NCI-H748 (cell line): ENCODE results near the gene C12orf43.

ENCODE experiments used
- DNase-seq: peaks from one replicate; lab custom pipeline; 2025; ENCODE audit not compliant: unreplicated experiment; lab: John Stamatoyannopoulos, UW

C12orf43 gene

DNA sequence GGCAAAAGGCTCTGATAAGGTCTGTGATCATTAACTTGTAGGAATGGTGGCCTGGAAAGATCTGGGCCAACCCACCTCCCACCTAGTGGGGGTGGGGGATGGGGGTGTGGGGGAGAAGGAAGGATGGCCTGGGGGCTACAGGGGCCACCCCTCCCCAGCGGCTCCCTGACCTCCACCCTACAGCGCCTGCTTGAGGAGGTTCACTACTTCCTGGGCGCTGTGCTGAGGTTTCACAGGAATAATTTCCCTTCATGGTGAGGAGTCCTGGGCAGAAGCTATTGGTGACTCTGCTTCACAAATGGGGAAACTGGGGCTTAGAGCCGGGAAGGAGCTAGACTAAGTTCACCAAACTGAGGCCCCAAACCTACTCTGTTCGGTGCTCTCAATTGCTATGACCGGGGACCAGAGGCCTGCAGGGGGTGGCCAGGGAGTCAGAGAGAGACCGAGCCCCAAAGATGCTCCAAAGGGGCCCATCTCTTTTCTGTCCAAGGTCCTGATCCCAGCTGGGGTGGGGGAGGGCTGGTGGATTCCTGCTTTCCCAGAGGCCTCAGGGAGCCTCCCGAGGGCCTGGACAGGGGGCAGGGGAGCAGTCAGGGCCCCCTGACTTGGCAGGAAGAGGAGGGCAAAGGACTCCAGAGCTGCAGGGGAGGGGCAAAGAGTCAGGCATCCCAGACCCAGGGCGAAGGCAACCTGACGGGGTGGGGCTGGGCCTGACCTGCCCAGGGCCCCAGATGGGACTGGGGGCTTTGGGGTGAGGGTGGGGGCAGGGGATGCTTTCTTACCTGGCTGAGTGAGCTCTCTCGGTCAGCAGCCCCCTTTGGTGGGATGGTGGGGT lies 36.2 kb downstream of the C12orf43 start:
- DNase-seq = no peak

DNA sequence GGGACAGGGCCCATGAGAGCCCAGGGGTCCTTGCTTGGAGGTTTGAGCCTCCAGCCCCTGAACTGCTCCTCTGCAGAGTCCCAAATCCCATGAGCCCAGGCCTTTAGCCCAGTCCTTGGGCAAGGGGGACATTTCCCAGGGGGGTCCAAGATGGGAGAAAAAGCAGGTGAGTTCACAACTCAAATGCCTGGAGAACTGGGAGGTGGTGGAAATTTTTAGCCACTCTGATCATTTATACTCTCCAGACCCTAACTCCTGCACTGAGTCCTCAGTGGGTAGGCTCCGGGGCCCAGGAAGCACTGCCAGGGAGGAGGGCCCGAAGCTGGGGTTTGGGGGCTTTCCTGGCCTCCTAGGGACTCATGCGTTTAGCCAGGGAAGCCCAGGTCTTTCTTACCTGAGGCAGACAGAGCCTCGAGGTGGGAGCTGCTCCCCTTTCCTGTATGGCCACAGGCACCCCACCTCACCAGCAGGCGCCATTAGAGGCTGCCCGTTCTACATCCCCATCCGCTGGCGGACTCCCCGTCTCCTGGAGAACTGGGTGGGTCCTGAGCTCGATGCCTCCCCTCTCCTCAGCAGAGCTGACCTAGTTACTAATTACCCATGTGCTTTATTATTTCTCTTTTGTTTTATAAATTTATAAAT lies 36.9 kb downstream of the C12orf43 start:
- DNase-seq = no peak

DNA sequence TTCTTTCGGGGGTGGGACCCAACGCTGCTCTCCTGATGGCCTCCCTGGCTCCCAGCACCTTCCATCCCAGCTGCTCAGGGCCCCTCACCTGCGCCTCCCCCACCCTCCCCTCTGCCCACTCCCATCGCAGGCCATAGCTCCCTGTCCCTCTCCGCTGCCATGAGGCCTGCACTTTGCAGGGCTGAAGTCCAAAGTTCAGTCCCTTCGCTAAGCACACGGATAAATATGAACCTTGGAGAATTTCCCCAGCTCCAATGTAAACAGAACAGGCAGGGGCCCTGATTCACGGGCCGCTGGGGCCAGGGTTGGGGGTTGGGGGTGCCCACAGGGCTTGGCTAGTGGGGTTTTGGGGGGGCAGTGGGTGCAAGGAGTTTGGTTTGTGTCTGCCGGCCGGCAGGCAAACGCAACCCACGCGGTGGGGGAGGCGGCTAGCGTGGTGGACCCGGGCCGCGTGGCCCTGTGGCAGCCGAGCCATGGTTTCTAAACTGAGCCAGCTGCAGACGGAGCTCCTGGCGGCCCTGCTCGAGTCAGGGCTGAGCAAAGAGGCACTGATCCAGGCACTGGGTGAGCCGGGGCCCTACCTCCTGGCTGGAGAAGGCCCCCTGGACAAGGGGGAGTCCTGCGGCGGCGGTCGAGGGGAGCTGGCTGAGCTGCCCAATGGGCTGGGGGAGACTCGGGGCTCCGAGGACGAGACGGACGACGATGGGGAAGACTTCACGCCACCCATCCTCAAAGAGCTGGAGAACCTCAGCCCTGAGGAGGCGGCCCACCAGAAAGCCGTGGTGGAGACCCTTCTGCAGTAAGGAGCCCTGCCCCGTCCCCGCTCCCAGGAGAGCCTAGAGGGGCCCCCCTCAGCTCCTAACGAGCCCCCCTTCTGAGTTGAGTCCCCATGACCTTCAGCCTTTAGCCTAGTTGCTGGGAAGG lies 37.7 kb downstream of the C12orf43 start, which contains the start of gene HNF1A:
Gene HNF1A, plus strand, starts transcription at position 248 of the 924 bp plus-strand sequence. Its CDS starts 226 bp downstream, at position 474.
- no peak for DNase-seq

DNA sequence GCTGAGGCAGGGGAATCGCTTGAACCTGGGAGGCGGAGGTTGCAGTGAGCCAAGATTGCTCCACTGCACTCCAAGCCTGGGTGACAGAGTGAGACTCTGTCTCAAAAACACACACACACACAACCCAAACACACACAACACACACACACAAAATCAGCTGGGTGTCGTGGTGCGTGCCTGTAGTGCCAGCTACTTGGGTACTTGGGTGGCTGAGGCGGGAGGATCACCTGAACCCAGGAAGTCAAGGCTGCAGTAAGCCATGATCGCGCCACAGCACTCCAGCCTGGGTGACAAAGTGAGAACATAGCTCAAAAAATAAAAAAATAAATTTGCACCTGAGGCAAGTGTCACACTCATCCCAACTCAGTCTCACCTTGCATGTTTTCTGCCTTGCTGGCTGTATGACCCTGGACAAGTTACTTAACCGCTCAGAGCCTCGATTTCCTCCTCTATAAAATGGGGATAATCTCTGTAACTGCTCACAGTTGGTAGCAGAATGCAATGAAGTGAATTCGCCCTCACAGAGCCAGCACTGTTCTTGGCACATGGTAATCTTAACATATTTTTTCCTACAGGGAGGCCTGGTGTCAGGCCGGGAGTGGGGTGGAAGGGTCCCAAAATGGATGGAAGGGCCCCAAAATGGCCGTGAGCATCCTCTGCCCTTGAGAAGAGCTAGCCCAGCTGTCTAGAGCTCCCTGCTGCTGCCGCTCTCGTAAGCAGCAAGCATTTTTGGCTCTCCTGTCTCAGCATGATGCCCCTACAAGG lies 38.6 kb downstream of the C12orf43 start:
- DNase-seq = no peak

DNA sequence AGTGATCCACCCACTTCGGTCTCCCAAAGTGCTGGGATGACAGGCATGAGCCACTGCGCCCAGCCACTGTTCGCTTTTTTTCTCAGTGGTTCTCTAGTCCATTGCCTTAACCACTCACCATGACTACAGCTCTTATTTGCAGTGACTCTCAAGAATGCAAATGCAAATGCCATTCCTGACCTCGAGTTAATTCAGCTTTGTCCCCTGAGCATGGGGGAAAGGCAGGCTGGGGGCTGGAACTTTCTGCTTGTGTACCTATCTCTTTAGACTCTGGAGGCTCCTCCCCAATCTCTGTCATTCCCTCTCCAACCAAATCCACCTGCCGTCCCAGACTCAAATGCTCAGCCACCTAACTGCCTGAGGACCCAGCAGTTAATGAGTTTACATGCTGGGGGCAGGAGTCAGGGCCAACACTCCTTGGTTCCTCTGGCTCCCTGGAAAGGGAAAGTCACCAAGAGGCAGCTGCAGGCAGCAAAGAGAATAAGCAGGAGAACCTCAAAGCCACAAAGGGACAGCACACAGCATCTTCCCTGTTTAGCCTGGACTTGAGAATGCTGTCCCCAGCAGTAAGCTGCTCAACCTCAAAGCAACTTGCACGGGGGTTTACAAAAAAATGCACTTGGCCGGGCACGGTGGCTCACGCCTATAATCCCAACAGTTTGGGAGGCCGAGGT lies 43.3 kb downstream of the C12orf43 start:
- DNase-seq = peak; percentile 28

DNA sequence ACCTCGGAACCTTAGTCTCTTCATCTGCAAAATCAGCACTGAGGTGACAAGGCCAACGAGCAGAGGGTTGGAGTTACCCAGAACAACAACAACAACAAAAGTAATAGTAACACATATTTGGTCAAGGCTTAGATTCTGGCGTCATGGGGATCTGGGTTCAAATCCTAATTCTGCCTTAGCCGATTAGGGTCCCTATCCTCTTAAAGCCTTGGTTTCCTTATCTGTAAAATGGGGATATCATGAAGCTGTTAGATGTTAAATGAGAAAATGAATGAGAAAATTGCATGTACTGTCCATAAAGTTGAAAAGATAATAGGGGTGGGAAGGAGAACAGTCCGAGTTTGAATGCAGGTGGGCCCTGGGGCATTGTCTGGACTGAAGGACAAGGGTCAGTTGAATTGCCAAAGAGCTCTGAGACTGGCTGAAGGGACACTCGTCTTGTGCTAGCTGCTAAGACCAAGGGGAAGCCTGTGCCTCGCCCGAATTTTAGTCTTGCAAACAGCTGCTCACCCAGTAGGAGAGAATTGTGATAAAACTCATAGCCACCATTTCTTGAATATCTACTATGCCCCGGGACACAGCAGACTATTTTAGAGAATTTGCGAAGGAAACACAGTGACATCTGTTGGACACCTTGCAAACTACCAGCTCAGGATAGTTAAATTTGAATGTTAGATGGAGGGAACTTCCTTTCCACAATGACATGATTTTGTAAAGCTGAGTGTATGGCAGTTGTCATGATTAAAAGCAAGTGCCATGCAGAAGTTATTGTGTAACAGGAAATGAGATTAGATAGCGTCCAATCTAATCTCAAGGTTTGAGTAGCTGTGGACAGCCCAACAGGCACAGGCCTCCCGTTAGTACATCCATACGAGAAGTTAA lies 44.7 kb downstream of the C12orf43 start:
- DNase-seq = peak; percentile 47

DNA sequence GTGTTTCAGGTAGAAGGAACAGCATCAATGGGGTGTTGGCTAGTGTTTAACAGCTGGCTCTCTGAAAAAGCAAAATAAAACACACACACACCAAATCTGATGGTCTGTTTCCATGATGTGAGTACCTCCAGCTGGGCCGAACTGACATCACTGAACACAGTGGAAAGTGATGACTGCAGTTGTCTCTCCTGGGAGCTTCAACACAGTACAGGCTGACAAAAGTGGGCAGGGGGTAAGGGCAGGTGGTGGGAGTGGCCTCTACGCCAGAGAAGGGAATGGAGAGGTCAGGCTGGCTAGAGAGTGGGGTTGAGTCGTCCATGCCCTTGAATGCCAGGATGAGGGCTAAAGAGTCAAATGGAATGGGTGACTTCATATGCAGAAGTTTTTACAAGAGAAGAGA lies 46.0 kb downstream of the C12orf43 start:
- DNase-seq = no peak

DNA sequence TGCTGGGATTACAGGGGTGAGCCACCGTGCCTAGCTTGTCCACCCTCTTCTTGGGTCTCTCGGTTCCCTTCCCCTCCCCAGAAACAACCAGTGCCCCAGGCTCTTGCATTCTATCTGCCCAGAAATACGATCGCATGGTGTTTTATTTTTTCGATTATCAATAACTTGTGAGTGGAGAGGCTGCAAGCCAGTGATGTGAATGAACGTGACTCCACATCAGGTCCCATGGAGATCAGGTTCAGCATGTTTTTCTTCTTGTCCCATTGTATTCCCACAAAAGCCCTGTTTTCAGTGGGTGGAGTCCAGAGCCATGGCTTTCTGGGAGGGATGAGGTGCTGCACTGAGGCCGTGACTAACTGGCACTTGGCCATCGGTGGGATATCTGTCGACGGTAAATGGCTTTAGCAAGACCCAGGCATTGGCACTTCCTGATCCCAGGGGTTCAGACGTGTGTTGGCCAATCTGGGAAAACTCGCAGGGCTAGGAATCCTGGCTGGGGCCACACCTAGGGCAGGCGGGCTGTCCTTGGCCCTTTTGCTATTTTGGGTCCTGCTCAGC lies 50.7 kb downstream of the C12orf43 start:
- peak; percentile 64 for DNase-seq

DNA sequence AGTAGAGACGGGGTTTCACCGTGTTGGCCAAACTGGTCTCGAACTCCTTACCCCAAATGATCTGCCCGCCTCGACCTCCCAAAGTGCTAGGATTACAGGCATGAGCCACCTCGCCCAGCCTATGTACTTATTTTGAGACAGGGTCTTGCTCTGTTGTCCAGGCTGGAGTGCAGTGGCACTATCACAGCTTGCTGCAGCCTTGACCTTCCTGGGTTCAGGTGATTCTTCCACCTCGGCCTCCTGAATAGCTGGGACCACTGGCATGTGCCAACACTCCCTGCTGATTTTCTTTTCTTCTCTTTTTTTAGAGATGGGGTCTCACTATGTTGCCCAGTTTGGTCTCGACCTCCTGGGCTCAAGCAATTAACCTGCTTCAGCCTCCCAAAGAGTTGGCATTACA lies 52.0 kb downstream of the C12orf43 start:
- DNase-seq = no peak

DNA sequence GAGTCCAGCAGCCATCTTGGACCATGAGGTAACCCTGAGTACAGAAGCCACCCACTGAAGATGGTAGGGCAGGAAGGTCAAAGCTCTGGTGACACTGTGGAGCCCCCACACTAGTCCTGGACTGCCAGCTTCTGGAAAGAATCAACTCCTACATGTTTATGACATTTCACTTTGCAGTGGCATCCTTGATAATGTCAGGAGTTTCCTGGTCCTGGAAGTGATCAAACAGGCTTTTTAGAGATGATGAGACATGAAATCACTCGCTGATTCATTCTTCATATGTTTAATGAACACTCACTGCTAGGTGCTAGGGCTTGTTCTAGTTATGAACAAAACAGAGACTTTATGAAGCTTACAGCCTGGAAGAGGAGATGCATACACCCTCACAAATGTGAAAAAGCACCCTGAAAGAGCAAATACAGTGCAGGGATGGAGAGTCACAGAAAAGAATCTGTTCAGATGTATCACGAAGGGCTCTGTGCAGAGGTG lies 53.7 kb downstream of the C12orf43 start:
- DNase-seq = no peak

DNA sequence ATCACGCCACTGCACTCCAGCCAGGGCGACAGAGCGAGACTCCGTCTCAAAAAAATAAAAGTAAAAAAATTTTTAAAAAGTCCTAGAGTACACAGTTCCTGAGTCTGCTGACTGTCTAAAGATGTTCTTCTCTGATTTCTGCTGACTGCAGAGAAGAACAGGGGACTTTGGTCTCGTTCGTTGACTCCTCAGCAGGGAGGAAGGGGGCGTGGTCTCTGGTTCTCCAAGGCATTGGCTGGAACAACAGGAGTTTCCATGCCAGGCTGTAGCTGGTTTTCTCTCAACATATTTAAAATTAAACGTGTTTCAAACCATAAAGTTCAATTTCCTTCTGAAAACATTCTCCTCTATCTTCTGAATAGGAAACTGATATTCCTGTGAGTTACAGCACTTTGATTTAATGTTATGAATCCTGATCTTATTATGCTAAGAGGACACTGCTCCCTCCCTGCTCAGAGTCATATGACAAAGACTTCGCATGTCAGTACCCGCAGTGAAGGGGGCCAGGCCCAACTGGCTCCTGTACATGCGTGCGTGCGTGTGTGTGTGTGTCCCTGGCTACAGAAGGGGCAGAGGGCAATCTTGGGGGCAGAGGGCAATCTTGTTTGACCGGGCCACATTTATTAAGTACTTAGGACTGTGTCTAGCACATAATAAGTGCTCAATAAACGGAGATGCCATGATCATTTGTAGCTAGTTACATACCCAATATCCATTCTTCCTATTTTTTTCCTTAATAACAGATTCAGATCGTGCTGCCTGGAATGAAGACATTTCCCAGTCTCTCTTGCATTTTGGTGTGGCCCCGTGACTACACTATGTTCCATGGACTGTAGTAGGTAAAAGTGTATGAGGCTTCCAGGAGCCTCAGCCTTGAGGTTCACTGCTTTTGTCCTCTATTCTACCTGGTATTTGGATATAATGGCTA lies 54.4 kb downstream of the C12orf43 start:
- no peak for DNase-seq

DNA sequence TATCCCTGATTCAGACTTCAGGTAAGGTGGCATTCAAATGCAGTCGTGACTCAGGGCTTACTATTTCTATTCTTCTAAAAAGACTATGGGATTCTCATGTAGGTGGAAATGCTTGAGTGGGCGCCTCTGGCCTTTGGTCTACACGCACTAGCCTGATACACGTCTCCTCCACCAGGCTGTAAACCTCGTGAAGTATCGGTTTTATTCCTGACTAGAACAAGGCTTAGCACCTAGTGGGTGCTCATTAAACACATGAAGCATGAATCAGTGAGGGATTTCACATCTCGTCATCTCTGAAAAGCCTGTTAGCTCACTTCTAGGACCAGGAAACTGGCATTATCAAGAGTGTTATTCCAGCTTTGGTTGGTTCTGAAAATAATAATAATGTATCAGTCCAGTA lies 55.6 kb downstream of the C12orf43 start:
- DNase-seq = no peak

DNA sequence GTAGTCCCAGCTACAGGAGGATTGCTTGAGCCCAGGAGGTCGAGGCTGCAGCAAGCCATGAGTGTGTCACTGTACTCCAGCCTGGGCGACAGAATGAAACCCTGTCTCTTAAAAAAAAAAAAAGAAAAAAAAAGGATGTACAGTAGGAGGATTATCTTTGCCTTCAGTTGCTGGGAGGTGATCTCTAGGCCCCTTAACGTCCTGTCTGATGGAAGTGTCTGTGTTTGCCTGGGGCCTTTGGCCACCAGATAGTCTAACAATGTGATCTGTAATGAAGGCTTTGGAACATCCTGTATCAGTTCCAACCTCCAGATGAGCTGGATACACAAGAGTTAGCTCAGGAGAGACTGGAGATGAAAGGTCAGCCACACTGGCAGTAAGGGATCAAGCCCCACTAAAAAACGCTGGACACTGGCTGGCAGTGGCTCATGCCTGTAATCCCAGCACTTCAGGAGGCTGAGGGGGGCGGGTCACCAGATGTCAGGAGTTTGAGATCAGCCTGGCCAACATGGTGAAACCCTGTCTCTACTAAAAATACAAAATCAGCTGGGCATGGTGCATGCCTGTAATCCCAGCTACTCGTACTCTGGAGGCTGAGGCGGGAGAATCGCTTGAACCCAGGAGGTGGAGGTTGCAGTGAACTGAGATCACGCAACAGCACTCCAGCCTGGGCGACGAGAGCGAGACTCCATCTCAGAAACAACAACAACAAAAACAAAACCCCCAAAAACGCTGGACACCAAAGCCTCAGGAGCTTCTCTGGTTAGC lies 57.0 kb downstream of the C12orf43 start:
- no peak for DNase-seq

DNA sequence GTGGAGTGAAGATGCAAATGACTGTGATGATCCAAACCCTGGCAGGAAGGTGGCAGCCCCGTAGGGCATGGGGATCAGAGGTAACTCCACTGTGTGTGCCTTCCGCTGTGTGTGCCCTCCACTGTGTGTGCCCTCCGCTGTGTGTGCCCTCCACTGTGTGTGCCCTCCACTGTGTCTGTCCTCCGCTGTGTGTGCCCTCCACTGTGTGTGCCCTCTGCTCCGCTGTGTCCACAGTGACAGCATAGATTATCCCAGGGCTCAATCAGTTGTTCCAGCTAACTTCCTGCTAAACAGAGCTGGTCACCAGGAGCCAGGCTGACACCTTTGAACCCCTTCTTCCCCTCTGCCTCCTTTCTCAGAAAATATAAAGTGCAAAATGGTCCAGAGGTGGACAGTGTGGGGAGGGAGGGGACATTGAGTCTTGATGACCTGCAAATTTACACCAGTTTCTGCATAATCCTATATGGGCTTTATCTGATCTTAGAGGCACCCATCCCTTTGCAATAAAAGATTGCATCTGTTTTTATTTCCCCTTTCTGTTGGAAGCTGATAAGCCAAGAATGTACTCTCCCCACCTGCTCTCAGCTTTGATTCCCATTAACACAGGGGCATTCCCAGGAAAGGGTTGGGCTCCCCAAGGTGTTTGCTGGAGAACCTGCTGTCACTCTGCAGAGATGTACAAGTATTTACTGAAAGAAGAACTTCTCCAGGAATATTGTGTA lies 59.5 kb downstream of the C12orf43 start:
- DNase-seq = no peak

DNA sequence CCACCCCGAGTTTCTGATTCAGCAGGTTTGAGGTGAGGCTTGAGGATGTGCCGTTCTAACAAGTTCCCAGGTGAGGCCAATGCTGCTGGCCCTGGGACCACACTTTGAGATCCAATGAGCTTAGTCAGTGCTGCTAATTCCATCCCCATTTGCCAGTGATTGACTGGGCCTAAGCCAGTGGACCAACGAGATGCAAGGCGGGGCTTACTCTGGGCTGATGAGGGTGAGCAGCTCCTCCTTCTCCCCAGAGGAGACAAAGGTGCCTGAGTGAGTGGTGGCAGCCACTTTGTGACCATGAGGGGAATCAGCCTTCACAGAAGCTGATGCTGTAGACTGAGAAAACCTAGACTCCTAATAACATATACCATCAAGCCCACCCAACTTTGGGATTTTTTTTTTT lies 61.1 kb downstream of the C12orf43 start:
- no peak for DNase-seq

DNA sequence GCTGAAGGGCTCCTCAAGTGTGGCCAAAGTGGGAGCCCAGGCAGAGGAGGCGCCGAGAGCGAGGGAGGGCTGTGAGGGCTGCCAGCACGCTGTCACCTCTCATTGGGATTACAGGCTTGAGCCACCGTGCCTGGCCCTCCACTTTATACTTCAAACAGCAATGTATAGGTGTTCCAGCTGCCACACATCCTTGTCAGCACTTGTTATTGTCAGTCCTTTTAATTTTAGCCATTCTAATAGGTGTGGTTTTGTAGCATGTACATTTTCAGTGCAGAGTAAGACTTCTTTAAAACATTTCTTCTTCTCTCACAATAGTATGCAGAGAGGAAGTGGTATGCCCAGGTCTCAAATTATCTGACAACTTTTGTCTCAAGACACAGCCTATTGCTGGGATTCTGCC lies 65.5 kb downstream of the C12orf43 start:
- no peak for DNase-seq
